Uterus (tissue), 4 donors: Measurements from ENCODE around the gene EVX1. TPM values are rescaled to one million over a fixed set of nuclear protein-coding genes. Genes with fewer than 3 reads are reported as not detected.
A peak's percentile ranks its signal among the peaks of the same experiment; 100 is the strongest.

Experiments
- DNase-seq, 2 donors: peaks; one replicate each; pipeline ENCODE4 v3.0.0-alpha.2; 2019 to 2020
- H3K27ac ChIP-seq, 2 donors: fragments of 200-600 bp; sonication (generic); 1 replicate in 1 of 2; 2 replicates in 1 of 2; pipeline ENCODE4 v1.5.1; 2016 to 2018
- H3K27me3 ChIP-seq, 2 donors: fragments of 200-600 bp; sonication (generic); one replicate each; pipeline ENCODE4 v1.5.1; 2018 to 2019; ENCODE audit warnings: control low read depth in 1 of 2
- H3K36me3 ChIP-seq, 2 donors: fragments of 200-600 bp; sonication (generic); one replicate each; pipeline ENCODE4 v1.5.1; 2019; ENCODE audit warnings: control low read depth in 1 of 2
- H3K4me1 ChIP-seq, 2 donors: fragments of 200-600 bp; sonication (generic); one replicate each; pipeline ENCODE4 v1.5.1; 2018 to 2019; ENCODE audit warnings: control low read depth in 1 of 2
- H3K4me3 ChIP-seq, 2 donors: fragments of 200-600 bp; sonication (generic); 1 replicate in 1 of 2; 2 replicates in 1 of 2; pipeline ENCODE4 v1.5.1; 2018 to 2019; ENCODE audit warnings: mild to moderate bottlenecking in 1 of 2
- H3K9me3 ChIP-seq, 2 donors: fragments of 200-600 bp; sonication (generic); one replicate each; pipeline ENCODE4 v1.5.1; 2019; ENCODE audit warnings: control low read depth in 1 of 2
- CTCF ChIP-seq, 4 experiments: fragments of 200-600 bp in 2 of 4; fragments of 450-650 bp in 2 of 4; sonication (generic) in 2 of 4; IDR thresholded peaks; one replicate each; pipeline ENCODE4 v1.5.1; 2016 to 2019; ENCODE audit warnings: antibody characterized with exemption in 4 of 4, mild to moderate bottlenecking in 2 of 4, moderate library complexity in 1 of 4
- POLR2A ChIP-seq, 2 donors: fragments of 450-650 bp; IDR thresholded peaks; one replicate each; pipeline ENCODE4 v1.6.1; 2016; ENCODE audit warnings: antibody characterized with exemption in 2 of 2, mild to moderate bottlenecking in 1 of 2, moderate library complexity in 1 of 2
- intact Hi-C: fragments of 100-400 bp; cut with DNase I; formaldehyde crosslinking; loops from one replicate; pipeline ENCODE4 v1.15.1; 2023; ENCODE audit warnings: low total_unique reads
- total RNA-seq, 4 donors: library from RNA; depleted of rRNA in 3 of 4; stranded (reverse); fragments of >200 nt in 3 of 4; gene quantifications; one replicate each; pipeline versions ENCODE4 v1.1.0 to v1.2.4, GENCODE V29; 2014 to 2023
- donor health status: DM: yes; HTN: yes; CAD: no.

The EVX1 gene
- total RNA-seq, 4 donors from 2014 or later = 0.21 TPM; not detected in 3

DNA sequence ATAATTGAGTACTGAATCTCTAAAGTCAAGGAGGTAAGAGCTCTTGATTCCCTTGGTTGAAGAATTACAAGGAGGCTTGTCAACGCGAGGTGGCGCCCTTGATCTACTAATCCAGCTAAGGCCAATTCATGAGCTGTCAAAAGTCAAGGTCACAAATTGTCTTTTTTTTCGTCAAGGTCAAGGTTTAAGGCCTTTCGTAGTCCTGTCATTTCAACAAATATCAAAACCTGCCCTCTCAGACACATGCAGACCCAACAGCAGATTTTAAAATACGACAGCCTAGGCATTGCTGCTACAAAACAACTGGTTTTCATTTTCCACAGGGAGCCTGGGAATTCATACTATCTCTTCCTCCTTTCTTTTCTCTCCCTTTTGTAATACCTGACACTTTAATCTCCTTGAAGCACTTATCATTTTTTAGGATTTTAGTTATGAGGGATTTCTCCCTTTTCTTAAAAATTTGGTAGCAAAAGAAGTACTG, 46.3 kb upstream of the EVX1 start:
- Histone ChIP-seq H3K4me3 (no peak overlapping the region), H3K27ac (no peak overlapping the region), H3K36me3 (no peaks in the 10 kb centered on the region), H3K4me1 (peaks cover 0 to 15% of the 10 kb centered on the region in 2 donors), H3K9me3 (no peaks in the 10 kb centered on the region), H3K27me3 (peaks cover 24 to 45% of the 10 kb centered on the region in 2 donors)
- peak; percentile 82 to 90 for DNase-seq
- intact Hi-C loops = no loop called here
- TF ChIP-seq POLR2A (IDR thresholded peaks at IDR 0.05) (no peak), CTCF (IDR thresholded peaks at IDR 0.05) (peak; percentile 61 to 86 (median 78))

- Histone ChIP-seq H3K27ac (no peak overlapping the region), H3K4me1 (peaks cover 0 to 15% of the 10 kb centered on the region in 2 donors), H3K27me3 (peaks cover 35 to 53% of the 10 kb centered on the region in 2 donors), H3K9me3 (no peaks in the 10 kb centered on the region), H3K36me3 (no peaks in the 10 kb centered on the region), H3K4me3 (no peak overlapping the region)
- intact Hi-C loops = no loop called here
- no peak for TF ChIP-seq CTCF (IDR thresholded peaks at IDR 0.05)
- no peak for TF ChIP-seq POLR2A (IDR thresholded peaks at IDR 0.05)
- no peak for DNase-seq
These were observed 45.2 kb upstream of the EVX1 start for GRCh38 chr7:27197137-27198042.

DNA sequence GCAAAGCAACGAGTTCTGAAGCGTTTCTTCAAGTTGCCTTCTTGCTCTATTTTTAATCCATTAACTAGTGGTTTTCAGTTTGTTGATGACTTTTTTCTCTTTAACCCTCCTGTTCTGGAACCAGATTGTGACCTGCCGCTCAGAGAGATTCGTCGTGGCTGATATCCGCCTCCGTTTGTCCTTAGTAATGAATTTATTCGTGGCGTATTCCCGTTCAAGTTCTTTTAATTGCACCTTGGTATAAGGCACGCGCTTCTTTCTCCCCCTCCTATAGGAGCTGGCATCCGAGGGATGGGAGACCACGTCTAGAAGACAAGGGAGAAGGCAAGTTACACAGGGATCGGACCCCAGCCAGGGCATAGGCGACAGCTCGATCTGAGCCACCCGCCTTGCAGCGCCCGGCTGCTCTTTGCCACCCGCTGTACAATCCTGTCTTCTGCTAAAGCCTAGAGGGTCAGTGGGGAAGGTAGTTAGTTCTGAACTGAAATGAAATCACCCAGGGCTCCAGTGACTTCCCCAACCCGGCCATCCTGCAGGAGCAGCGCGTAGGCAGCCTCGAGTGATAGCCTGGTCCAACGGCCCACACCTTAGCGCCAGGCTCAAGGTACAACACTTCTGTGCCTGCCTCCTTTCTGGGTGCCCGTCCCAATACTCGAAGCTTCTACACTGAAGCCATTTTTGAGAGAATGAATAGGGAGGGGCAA, 44.3 kb upstream of the EVX1 start:
- no peak for TF ChIP-seq POLR2A (IDR thresholded peaks at IDR 0.05)
- no peak for TF ChIP-seq CTCF (IDR thresholded peaks at IDR 0.05)
- peak overlapping the region; percentile 20 to 37 for H3K4me3 ChIP-seq
- no peaks in the 10 kb centered on the region for H3K9me3 ChIP-seq
- no peaks in the 10 kb centered on the region for H3K36me3 ChIP-seq
- DNase-seq = no peak
- peak overlapping the region; percentile 55 to 68 for H3K27ac ChIP-seq
- H3K4me1 ChIP-seq = peaks cover 0 to 11% of the 10 kb centered on the region in 2 donors
- intact Hi-C loops = no loop called here
- H3K27me3 ChIP-seq = peaks cover 36 to 62% of the 10 kb centered on the region in 2 donors

- no peak for TF ChIP-seq CTCF (IDR thresholded peaks at IDR 0.05)
- no peak for TF ChIP-seq POLR2A (IDR thresholded peaks at IDR 0.05)
- Histone ChIP-seq H3K9me3 (no peaks in the 10 kb centered on the region), H3K36me3 (no peaks in the 10 kb centered on the region), H3K27me3 (peaks cover 39 to 69% of the 10 kb centered on the region in 2 donors), H3K4me1 (peaks cover 0 to 11% of the 10 kb centered on the region in 2 donors), H3K27ac (peak overlapping the region; percentile 55 to 68), H3K4me3 (peak overlapping the region; percentile 20 to 37)
- DNase-seq = no peak
- intact Hi-C loops = no loop called here
These were observed 43.5 kb upstream of the EVX1 start for GRCh38 chr7:27198871-27199801.
